Measurements from ENCODE around the gene POLR2H.

The POLR2H gene

GRCh38 chr3:184325715-184326369, 35.7 kb upstream of the POLR2H start:
- H4K20me1 ChIP-seq (ENCODE audit: insufficient read depth, low read length) = peaks cover 72% of the 10 kb centered on the region
- H3K27ac ChIP-seq (ENCODE audit: low read length) = no peak overlapping the region
- no peaks in the 10 kb centered on the region for H3K27me3 ChIP-seq (ENCODE audit: insufficient read depth, low read length, poor library complexity)
- no peak overlapping the region for H3K4me2 ChIP-seq (ENCODE audit: insufficient read depth, low read length)
- DNase-seq (no peak), ATAC-seq (ENCODE audit: insufficient read depth, low read depth) (no peak; the same call in 2 of the 3 replicates)
- H3K79me2 ChIP-seq (ENCODE audit: insufficient read depth, low read length) = peaks cover 41% of the 10 kb centered on the region
- H2AFZ ChIP-seq (ENCODE audit: low read depth, low read length) = no peak overlapping the region
- H3K4me1 ChIP-seq (ENCODE audit: insufficient read depth, low read length) = no peaks in the 10 kb centered on the region
- TF ChIP-seq CTCF (IDR thresholded peaks at IDR 0.05; ENCODE audit: borderline replicate concordance, extremely low read depth, low read length, poor library complexity, severe bottlenecking) (no peak), EZH2 (IDR thresholded peaks at IDR 0.05; ENCODE audit: borderline replicate concordance, low read depth, low read length, severe bottlenecking) (no peak)
- no peaks in the 10 kb centered on the region for H3K9me3 ChIP-seq (ENCODE audit: insufficient read depth, low read length, severe bottlenecking)
- H3K36me3 ChIP-seq (ENCODE audit: insufficient read depth, low read length) = peaks cover 98% of the 10 kb centered on the region
- no peak overlapping the region for H3K4me3 ChIP-seq (ENCODE audit: low read depth in 1 of 2, low read length in 2 of 2)
- no peak overlapping the region for H3K9ac ChIP-seq (ENCODE audit: low read depth, low read length)

GRCh38 chr3:184327171-184327570, 34.3 kb upstream of the POLR2H start:
- no peak overlapping the region for H2AFZ ChIP-seq (ENCODE audit: low read depth, low read length)
- no peaks in the 10 kb centered on the region for H3K9me3 ChIP-seq (ENCODE audit: insufficient read depth, low read length, severe bottlenecking)
- H3K9ac ChIP-seq (ENCODE audit: low read depth, low read length) = no peak overlapping the region
- peaks cover 73% of the 10 kb centered on the region for H4K20me1 ChIP-seq (ENCODE audit: insufficient read depth, low read length)
- no peak for ATAC-seq (ENCODE audit: insufficient read depth, low read depth)
- no peaks in the 10 kb centered on the region for H3K27me3 ChIP-seq (ENCODE audit: insufficient read depth, low read length, poor library complexity)
- no peak overlapping the region for H3K4me3 ChIP-seq (ENCODE audit: low read depth in 1 of 2, low read length in 2 of 2)
- DNase-seq = no peak
- TF ChIP-seq EZH2 (IDR thresholded peaks at IDR 0.05; ENCODE audit: borderline replicate concordance, low read depth, low read length, severe bottlenecking) = no peak
- TF ChIP-seq CTCF (IDR thresholded peaks at IDR 0.05; ENCODE audit: borderline replicate concordance, extremely low read depth, low read length, poor library complexity, severe bottlenecking) = no peak
- H3K4me1 ChIP-seq (ENCODE audit: insufficient read depth, low read length) = no peaks in the 10 kb centered on the region
- no peak overlapping the region for H3K4me2 ChIP-seq (ENCODE audit: insufficient read depth, low read length)
- no peak overlapping the region for H3K27ac ChIP-seq (ENCODE audit: low read length)
- H3K36me3 ChIP-seq (ENCODE audit: insufficient read depth, low read length) = peaks cover 98% of the 10 kb centered on the region
- peaks cover 32% of the 10 kb centered on the region for H3K79me2 ChIP-seq (ENCODE audit: insufficient read depth, low read length)

- Histone ChIP-seq H3K4me3 (ENCODE audit: low read depth in 1 of 2, low read length in 2 of 2) (no peak overlapping the region), H3K9me3 (ENCODE audit: insufficient read depth, low read length, severe bottlenecking) (no peaks in the 10 kb centered on the region), H4K20me1 (ENCODE audit: insufficient read depth, low read length) (peaks cover 77% of the 10 kb centered on the region), H3K4me1 (ENCODE audit: insufficient read depth, low read length) (no peaks in the 10 kb centered on the region), H3K36me3 (ENCODE audit: insufficient read depth, low read length) (peaks cover 98% of the 10 kb centered on the region), H3K9ac (ENCODE audit: low read depth, low read length) (no peak overlapping the region), H3K79me2 (ENCODE audit: insufficient read depth, low read length) (peaks cover 24% of the 10 kb centered on the region), H3K27ac (ENCODE audit: low read length) (no peak overlapping the region), H3K27me3 (ENCODE audit: insufficient read depth, low read length, poor library complexity) (no peaks in the 10 kb centered on the region), H2AFZ (ENCODE audit: low read depth, low read length) (no peak overlapping the region), H3K4me2 (ENCODE audit: insufficient read depth, low read length) (no peak overlapping the region)
- DNase-seq (no peak), ATAC-seq (ENCODE audit: insufficient read depth, low read depth) (no peak)
- TF ChIP-seq EZH2 (IDR thresholded peaks at IDR 0.05; ENCODE audit: borderline replicate concordance, low read depth, low read length, severe bottlenecking) (no peak), CTCF (IDR thresholded peaks at IDR 0.05; ENCODE audit: borderline replicate concordance, extremely low read depth, low read length, poor library complexity, severe bottlenecking) (no peak)
Measured at GRCh38 chr3:184328516-184328915, 33.0 kb upstream of the POLR2H start.

Data from DND-41 (cell line).